Left kidney (tissue), 2 donors: ENCODE measurements around the gene C1orf159. TPM values are rescaled to one million over a fixed set of nuclear protein-coding genes. Genes with fewer than 3 reads are reported as not detected.
"Not testable (repeated sequence)": the region's sequence is repeated elsewhere in the genome, so short reads cannot be mapped to it uniquely, and the experiment has no call there.

Experiments
- DNase-seq: peaks from one replicate; pipeline ENCODE4 v3.0.0-alpha.2; 2013
- polyA plus RNA-seq: library from polyadenylated mRNA; unstranded; fragments of 120-200 nt; gene quantifications from one replicate; pipeline ENCODE4 v1.2.1, GENCODE V29; 2013; ENCODE audit not compliant: insufficient read length

The C1orf159 gene
- polyA plus RNA-seq, 1 donor = 9.4 TPM

GRCh38 chr1:1150100-1150499 is 34.2 kb upstream of the C1orf159 start:
- no peak for DNase-seq

- DNase-seq = no peak
Observed at GRCh38 chr1:1149416-1149815, 33.5 kb upstream of the C1orf159 start.

- DNase-seq = no peak
Observed at GRCh38 chr1:1148569-1148968, 32.7 kb upstream of the C1orf159 start.

- no peak for DNase-seq
Observed at GRCh38 chr1:1148061-1148460, 32.2 kb upstream of the C1orf159 start.

GRCh38 chr1:1146596-1146995 is 30.7 kb upstream of the C1orf159 start:
- DNase-seq = no peak

GRCh38 chr1:1146026-1146425 is 30.1 kb upstream of the C1orf159 start:
- no peak for DNase-seq

GRCh38 chr1:1145547-1145914 is 29.6 kb upstream of the C1orf159 start:
- no peak for DNase-seq

GRCh38 chr1:1144843-1145546 is 29.1 kb upstream of the C1orf159 start:
- DNase-seq = no peak

GRCh38 chr1:1144122-1144842 is 28.4 kb upstream of the C1orf159 start:
- DNase-seq = no peak

GRCh38 chr1:1143636-1144035 is 27.7 kb upstream of the C1orf159 start:
- DNase-seq = no peak

- no peak for DNase-seq
Observed at GRCh38 chr1:1142844-1143243, 27.0 kb upstream of the C1orf159 start.

GRCh38 chr1:1142352-1142751 is 26.5 kb upstream of the C1orf159 start:
- DNase-seq = not testable (repeated sequence)

GRCh38 chr1:1141911-1142250 is 26.0 kb upstream of the C1orf159 start:
- DNase-seq = no peak

- DNase-seq = no peak
Observed at GRCh38 chr1:1141244-1141910, 25.5 kb upstream of the C1orf159 start.

GRCh38 chr1:1140673-1141072 is 24.8 kb upstream of the C1orf159 start:
- DNase-seq = no peak

GRCh38 chr1:1137256-1138045 is 21.6 kb upstream of the C1orf159 start:
- no peak for DNase-seq

- DNase-seq = no peak
Observed at GRCh38 chr1:1136547-1137230, 20.8 kb upstream of the C1orf159 start.

GRCh38 chr1:1135339-1136136 is 19.6 kb upstream of the C1orf159 start:
- DNase-seq = no peak

GRCh38 chr1:1134300-1134970 is 18.5 kb upstream of the C1orf159 start:
- DNase-seq = no peak

- no peak for DNase-seq
Observed at GRCh38 chr1:1132956-1133750, 17.3 kb upstream of the C1orf159 start.
